HG03520 (cell line): ENCODE measurements around the gene MMP2.

ENCODE experiments used
- ATAC-seq: cut with Tn5 transposase; IDR thresholded peaks from one replicate; pipeline ENCODE4 v1.9.1; 2021; ENCODE audit warnings: mild to moderate bottlenecking, moderate library complexity; ENCODE audit not compliant: unreplicated experiment

Gene MMP2

GRCh38 chr16:55468352-55468990, 10.5 kb upstream of the MMP2 start:
- no peak for ATAC-seq

DNA sequence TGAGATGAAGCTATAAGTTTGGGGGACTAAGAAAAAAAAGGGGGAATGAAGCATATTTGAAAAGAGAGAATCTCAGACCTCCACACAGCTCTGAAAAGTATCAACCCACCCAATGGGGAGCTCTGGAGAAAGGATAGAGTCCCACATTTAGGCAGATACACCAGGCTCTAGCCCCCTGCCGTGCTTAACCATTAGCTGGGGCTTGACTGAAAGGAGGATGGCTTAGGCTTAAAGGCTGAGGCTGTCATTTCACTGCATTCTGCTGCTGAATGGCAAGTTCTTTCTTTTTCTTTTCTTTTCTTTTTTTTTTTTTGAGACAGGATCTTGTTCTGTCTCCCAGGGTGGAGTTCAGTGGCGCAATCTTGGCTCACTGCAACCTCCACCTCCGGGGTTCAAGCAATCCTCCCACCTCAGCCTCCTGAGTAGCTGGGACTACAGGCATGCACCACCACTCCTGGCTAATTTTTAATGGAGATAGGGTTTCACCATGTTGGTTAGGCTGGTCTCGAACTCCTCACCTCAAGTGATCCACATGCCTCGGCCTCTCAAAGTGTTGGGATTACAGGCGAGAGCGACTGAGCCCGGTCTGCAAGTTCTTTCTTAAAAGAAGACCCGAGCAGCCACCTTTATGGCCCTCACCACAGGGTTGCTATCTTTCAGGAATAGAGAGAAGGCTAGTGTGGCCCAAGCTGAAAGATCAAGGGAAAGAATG, 9.0 kb upstream of the MMP2 start:
- no peak for ATAC-seq

- ATAC-seq = no peak
Observed at GRCh38 chr16:55470533-55471371, 8.2 kb upstream of the MMP2 start.

GRCh38 chr16:55471448-55472097, 7.4 kb upstream of the MMP2 start:
- peak; percentile 77 for ATAC-seq

GRCh38 chr16:55473587-55473986, 5.4 kb upstream of the MMP2 start:
- no peak for ATAC-seq

GRCh38 chr16:55474821-55475220, 4.2 kb upstream of the MMP2 start:
- ATAC-seq = no peak

GRCh38 chr16:55475919-55476318, 3.1 kb upstream of the MMP2 start:
- no peak for ATAC-seq

GRCh38 chr16:55476625-55477533, 2.1 kb upstream of the MMP2 start:
- ATAC-seq = no peak

GRCh38 chr16:55477736-55478135, 1.3 kb upstream of the MMP2 start:
- no peak for ATAC-seq

DNA sequence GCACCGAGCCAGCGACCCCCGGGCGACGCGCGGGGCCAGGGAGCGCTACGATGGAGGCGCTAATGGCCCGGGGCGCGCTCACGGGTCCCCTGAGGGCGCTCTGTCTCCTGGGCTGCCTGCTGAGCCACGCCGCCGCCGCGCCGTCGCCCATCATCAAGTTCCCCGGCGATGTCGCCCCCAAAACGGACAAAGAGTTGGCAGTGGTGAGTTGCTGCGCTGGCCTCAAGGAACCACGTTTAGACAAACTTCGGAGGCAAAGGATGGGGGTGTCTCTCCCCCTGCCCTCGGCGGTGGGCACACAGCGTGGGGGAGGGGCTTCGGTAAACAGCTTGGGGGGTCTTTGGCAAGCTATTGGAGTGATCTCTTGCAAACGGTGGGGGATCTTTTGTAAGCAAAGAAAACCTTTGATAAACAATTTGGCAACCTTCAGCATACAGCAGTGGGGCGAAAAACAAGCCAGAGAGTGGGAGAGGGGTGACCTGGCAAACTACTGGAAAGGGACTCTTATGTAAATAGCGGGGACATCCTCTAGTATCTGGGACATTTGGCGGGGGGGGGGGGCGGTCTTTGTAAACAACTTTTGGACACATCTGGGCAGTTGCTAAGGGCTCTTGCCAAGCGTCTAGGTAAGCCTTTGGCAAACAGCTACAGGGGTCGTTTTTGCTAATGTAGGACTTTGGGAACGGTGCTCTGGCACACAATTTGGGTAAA, 587 bp downstream of the MMP2 start:
- ATAC-seq = no peak

- no peak for ATAC-seq
Observed at GRCh38 chr16:55480228-55480655, 1.2 kb downstream of the MMP2 start.

DNA sequence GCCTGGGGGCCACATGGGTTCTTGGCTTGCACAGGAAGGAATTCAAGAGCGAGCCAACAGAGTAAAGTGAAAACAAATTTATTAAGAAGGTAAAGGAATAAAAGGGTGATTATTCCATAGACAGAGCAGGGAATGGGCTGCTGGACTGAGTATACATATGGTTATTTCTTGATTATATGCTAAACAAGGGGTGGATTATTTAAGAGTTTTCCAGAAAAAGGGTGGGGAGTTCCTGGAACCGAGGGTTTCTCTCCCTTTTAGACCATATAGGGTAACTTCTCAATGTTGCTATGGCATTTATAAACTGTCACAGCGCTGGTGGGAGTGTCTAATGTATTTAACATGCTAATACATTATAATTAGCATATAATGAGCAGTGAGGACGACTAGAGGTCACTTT, 2.0 kb downstream of the MMP2 start:
- ATAC-seq = no peak

DNA sequence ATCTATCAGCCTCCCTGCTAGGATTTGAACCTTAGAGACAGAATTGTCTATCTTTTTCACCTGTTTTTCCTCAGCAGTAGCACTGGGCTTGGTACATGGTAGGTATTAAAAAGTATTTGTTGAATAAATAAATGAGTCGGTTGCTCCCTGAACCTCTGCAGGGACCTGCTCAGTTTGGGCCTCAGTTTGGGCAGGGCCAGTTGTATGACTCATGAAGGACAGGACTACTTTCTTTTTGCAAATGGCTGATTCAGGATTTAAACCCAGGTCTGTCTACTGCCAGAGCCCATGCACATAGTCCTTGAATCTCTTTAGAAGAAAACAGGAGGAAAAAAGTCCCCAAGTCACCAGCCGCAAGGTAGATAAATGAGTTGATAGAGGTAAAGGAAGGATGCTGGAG, 3.1 kb downstream of the MMP2 start:
- no peak for ATAC-seq

GRCh38 chr16:55487048-55487803, 8.2 kb downstream of the MMP2 start:
- ATAC-seq = no peak

DNA sequence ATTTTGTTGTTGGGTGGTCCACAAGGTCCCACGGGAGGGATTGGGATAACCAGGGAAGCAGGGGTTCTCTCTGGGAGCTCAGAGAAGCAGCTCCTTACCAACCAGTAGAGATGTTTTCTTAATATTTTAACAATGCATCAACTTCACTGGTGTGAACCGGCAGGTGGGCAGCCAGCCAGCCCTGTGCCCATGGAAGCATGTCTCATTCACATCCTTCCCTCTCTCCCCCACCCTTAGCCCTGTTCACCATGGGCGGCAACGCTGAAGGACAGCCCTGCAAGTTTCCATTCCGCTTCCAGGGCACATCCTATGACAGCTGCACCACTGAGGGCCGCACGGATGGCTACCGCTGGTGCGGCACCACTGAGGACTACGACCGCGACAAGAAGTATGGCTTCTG, 9.3 kb downstream of the MMP2 start:
- no peak for ATAC-seq

DNA sequence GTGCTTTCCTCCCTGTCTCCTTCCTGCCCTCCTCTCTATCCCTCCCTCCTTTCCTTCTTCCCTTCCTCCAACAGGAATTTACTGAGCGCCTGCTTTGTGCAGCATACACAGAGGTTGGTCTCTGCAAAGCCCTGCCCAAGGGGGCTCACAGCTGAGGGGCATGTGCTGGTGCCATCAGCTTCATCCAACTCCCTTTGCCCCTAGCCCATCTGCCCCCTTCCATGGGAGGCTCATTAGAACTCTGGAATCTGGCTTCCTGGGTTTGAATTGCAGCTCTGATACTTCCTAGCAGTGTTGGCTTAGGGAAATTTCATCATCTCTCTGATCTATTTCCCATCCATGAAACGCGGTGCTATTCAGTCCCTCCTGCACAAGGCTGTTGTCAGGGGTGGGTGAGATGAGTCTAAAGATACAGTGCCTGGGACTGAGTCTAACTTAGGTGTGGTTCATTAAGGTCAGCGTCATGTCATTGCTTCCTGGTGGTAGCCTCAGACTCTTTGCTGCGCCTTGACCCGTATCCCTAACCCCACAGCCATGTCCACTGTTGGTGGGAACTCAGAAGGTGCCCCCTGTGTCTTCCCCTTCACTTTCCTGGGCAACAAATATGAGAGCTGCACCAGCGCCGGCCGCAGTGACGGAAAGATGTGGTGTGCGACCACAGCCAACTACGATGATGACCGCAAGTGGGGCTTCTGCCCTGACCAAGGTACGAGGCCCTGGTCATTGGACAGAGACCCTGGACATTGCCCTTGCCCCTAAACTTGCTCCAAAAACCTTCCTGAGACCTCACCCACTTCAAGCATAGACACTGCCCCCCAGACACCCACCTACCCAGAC, 10.3 kb downstream of the MMP2 start:
- ATAC-seq = no peak

DNA sequence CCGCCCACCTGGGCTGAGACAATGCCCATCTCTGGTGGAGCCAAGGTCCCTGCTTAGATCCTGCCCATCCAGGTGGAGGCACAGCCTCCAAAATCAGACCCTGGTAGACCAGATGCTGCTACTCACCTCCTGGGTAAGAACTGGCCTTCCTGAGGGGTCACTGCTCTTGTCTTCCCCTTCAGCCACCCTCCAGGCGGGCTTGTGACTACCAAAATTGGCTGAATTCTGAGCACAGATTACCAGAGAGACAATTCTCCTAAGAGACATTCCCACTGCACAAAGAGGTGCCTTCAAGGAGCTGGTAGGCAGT, 10.9 kb downstream of the MMP2 start:
- no peak for ATAC-seq

DNA sequence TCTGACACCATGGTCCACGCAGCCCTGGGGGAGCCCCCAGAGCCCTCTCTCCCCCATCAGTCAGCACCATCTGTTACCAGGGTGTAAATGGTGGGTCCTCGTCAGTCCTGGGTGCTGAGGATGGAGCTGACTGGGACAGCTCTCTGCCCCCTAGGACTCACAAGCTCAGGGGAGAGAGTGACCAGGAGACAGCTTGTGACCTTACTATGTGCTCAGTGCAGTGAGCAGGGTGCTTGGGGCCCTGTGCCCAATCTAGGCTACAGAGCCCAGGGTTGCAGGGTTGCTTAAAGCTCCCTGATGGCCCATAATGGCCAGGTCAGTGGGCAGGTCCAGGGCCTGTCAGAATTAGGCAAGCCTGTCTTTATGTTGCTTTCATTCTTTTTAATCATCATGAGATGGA, 11.3 kb downstream of the MMP2 start:
- ATAC-seq = no peak
